Measurements from ENCODE around the gene PCDH10. TPM values are rescaled to one million over a fixed set of nuclear protein-coding genes. Genes with fewer than 3 reads are reported as not detected.

PCDH10 gene
- polyA plus RNA-seq, 1 of the 3 experiments (the other 2 are of a cell fraction): 0.02 TPM

DNA sequence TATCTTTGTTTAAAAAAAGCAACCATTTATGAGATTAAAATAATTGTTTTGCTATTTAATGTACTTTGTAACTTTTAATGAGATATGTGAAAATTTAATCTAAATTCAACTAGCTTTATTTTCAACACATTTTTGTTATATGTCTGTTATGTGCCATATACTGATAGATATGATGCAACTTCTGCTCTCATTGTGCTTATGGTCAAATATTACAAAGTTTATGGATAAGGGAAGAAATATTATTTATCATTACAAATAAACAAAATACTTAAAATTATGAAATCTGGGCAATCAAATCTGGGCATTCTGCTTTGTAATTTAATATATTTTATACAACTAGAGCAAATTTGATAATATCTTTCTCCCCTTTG lies 40.0 kb downstream of the PCDH10 start (continued):
- TF ChIP-seq, protein P1, sequence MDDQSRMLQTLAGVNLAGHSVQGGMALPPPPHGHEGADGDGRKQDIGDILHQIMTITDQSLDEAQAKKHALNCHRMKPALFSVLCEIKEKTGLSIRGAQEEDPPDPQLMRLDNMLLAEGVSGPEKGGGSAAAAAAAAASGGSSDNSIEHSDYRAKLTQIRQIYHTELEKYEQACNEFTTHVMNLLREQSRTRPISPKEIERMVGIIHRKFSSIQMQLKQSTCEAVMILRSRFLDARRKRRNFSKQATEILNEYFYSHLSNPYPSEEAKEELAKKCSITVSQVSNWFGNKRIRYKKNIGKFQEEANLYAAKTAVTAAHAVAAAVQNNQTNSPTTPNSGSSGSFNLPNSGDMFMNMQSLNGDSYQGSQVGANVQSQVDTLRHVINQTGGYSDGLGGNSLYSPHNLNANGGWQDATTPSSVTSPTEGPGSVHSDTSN (IDR thresholded peaks at IDR 0.05): no peak

DNA sequence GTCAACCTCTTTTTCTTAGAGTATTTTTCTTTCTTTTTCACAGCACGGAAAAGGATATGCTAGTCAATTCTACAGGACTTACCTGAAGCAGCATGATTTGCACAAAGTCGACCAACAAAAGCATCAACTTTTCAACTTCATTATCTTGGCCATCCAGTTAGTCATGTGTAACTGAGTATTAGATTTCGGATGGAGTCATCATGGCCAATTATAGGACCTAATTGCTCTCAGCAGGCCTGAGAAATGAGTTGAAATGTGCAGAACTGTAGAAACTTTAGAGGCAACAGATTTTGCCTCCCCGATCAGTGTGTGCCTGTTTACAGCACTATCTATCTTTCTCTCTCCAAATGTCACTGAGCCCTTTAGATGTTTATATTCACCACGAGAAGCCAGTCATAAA lies 41.0 kb downstream of the PCDH10 start:
- Histone ChIP-seq H4K20me1 (ENCODE audit: insufficient read depth) (no peaks in the 10 kb centered on the region), H3K9ac (no peak overlapping the region), H3K79me2 (ENCODE audit: insufficient read depth) (no peaks in the 10 kb centered on the region), H3K27me3 (ENCODE audit: insufficient read depth) (no peaks in the 10 kb centered on the region), H3K27ac (ENCODE audit: low read depth in 2 of 2, low read length in 1 of 2) (no peak overlapping the region), H3K4me3 (ENCODE audit: low read depth in 2 of 2, low read length in 1 of 2) (no peak overlapping the region), H3K9me2 (no peaks in the 10 kb centered on the region; the same call in 1 of the 2 replicates), H2AFZ (ENCODE audit: low read depth) (no peak overlapping the region), H3K4me2 (no peak overlapping the region), H3K4me1 (ENCODE audit: control insufficient read depth in 1 of 2, insufficient read depth in 2 of 2, low read depth in 1 of 2, low read length in 1 of 2) (no peaks in the 10 kb centered on the region; a peak in 1 of 4 replicates), H3K36me3 (replicated peaks in 1 of 2; ENCODE audit: control insufficient read depth in 1 of 2, insufficient read depth in 2 of 2, low read length in 1 of 2) (no peaks in the 10 kb centered on the region), H3K9me3 (no peaks in the 10 kb centered on the region), H3F3A (replicated peaks; ENCODE audit: insufficient read depth) (no peaks in the 10 kb centered on the region)
- CTCF ChIA-PET: no interaction called here
- POLR2A ChIA-PET: no interaction called here
- no peak for DNase-seq
- WGBS (ENCODE audit: low lambda C conversion rate): 13% methylated on average over 5 of the region's 5 CpGs
- TF ChIP-seq, protein P2, sequence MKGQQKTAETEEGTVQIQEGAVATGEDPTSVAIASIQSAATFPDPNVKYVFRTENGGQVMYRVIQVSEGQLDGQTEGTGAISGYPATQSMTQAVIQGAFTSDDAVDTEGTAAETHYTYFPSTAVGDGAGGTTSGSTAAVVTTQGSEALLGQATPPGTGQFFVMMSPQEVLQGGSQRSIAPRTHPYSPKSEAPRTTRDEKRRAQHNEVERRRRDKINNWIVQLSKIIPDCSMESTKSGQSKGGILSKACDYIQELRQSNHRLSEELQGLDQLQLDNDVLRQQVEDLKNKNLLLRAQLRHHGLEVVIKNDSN (IDR thresholded peaks at IDR 0.05; ENCODE audit: borderline replicate concordance, low read depth): no peak
- TF ChIP-seq YY1 (IDR thresholded peaks at IDR 0.05; ENCODE audit: low read depth) (no peak), USF2 (IDR thresholded peaks at IDR 0.05; ENCODE audit: borderline replicate concordance, low read depth, low read length) (no peak), MAX (IDR thresholded peaks at IDR 0.05; ENCODE audit: low read depth) (no peak), TEAD4 (IDR thresholded peaks at IDR 0.05; ENCODE audit: borderline replicate concordance, insufficient read depth) (no peak), RXRA (IDR thresholded peaks at IDR 0.05; ENCODE audit: borderline replicate concordance, low read depth) (no peak)

- POLR2A ChIA-PET: no interaction called here
- no peaks in the 10 kb centered on the region for H3K4me1 ChIP-seq (ENCODE audit: control insufficient read depth in 1 of 2, insufficient read depth in 2 of 2, low read depth in 1 of 2, low read length in 1 of 2)
- no peak for DNase-seq
- no peaks in the 10 kb centered on the region for H3K27me3 ChIP-seq (ENCODE audit: insufficient read depth)
- H2AFZ ChIP-seq (ENCODE audit: low read depth): no peak overlapping the region
- no peaks in the 10 kb centered on the region; the same call in 1 of the 2 replicates for H3K9me3 ChIP-seq
- no peaks in the 10 kb centered on the region for H3F3A ChIP-seq (replicated peaks; ENCODE audit: insufficient read depth)
- H3K9ac ChIP-seq: no peak overlapping the region
- no peaks in the 10 kb centered on the region for H3K9me2 ChIP-seq
- no peak overlapping the region for H3K27ac ChIP-seq (ENCODE audit: low read depth in 2 of 2, low read length in 1 of 2)
- no peaks in the 10 kb centered on the region for H3K36me3 ChIP-seq (replicated peaks in 1 of 2; ENCODE audit: control insufficient read depth in 1 of 2, insufficient read depth in 2 of 2, low read length in 1 of 2)
- 12% methylated on average over 7 of the region's 7 CpGs for WGBS (ENCODE audit: low lambda C conversion rate)
- H4K20me1 ChIP-seq (ENCODE audit: insufficient read depth): no peaks in the 10 kb centered on the region
- H3K4me3 ChIP-seq (ENCODE audit: low read depth in 2 of 2, low read length in 1 of 2): no peak overlapping the region
- CTCF ChIA-PET: interaction anchor here (0.9 kb wide), 1 partner anchor 54 kb away, joined by 3 read pairs; no protein-coding TSS in a partner anchor
- H3K79me2 ChIP-seq (ENCODE audit: insufficient read depth): no peaks in the 10 kb centered on the region
- H3K4me2 ChIP-seq: no peak overlapping the region
- TF ChIP-seq, protein P2 (IDR thresholded peaks at IDR 0.05; ENCODE audit: borderline replicate concordance, low read depth): no peak
- no peak for TF ChIP-seq YY1 (IDR thresholded peaks at IDR 0.05; ENCODE audit: low read depth)
- no peak for TF ChIP-seq CTCF (IDR thresholded peaks at IDR 0.05)
These were observed 59.7 kb downstream of the PCDH10 start for GRCh38 chr4:133208694-133209285.

Measured in SK-N-SH (cell line).